Natural killer cell (primary cell): ENCODE data around the gene CLEC11A. TPM values are rescaled to one million over a fixed set of nuclear protein-coding genes. Genes with fewer than 3 reads are reported as not detected.

ENCODE experiments used
- ATAC-seq, 3 donors: fragments of 150-1000 bp in 2 of 3; fragments of 200-7000 bp in 1 of 3; cut with Tn5 transposase; 1 replicate in 1 of 3; 2 replicates in 2 of 3; pipeline ENCODE4 v1.10.0; 2021; ENCODE audit warnings: mild to moderate bottlenecking in 2 of 3, moderate library complexity in 2 of 3
- DNase-seq, 2 donors: peaks; one replicate each; pipeline versions ENCODE4 v3.0.0 to v3.0.0-alpha.2; 2013 to 2021; ENCODE audit warnings: mixed read lengths in 1 of 2
- H3K27ac ChIP-seq: one replicate; pipeline ENCODE4 v1.5.1; 2013; ENCODE audit warnings: mild to moderate bottlenecking, low read length
- H3K27me3 ChIP-seq: one replicate; pipeline ENCODE4 v1.6.1; 2013; ENCODE audit warnings: low read length; ENCODE audit not compliant: control insufficient read depth, insufficient read depth
- H3K36me3 ChIP-seq: one replicate; pipeline ENCODE4 v1.6.1; 2013; ENCODE audit warnings: low read length; ENCODE audit not compliant: control insufficient read depth, insufficient read depth
- H3K4me1 ChIP-seq: one replicate; pipeline ENCODE4 v1.6.1; 2013; ENCODE audit warnings: low read length; ENCODE audit not compliant: control insufficient read depth, insufficient read depth
- H3K4me3 ChIP-seq: one replicate; pipeline ENCODE4 v1.5.1; 2013; ENCODE audit warnings: low read length
- H3K9me3 ChIP-seq: one replicate; pipeline ENCODE4 v1.6.1; 2013; ENCODE audit warnings: low read length; ENCODE audit not compliant: control insufficient read depth, insufficient read depth
- H3K27ac Mint-ChIP-seq, 2 donors: one replicate each; pipeline ENCODE4 v1.8.0; 2022; ENCODE audit warnings: mild to moderate bottlenecking in 2 of 2, mixed read lengths in 2 of 2, moderate library complexity in 1 of 2
- H3K27me3 Mint-ChIP-seq, 2 donors: one replicate each; pipeline ENCODE4 v1.8.0; 2022; ENCODE audit warnings: low read depth in 2 of 2, mixed read lengths in 2 of 2
- H3K36me3 Mint-ChIP-seq: one replicate; pipeline ENCODE4 v1.8.0; 2022; ENCODE audit warnings: mixed read lengths
- H3K4me1 Mint-ChIP-seq, 2 donors: one replicate each; pipeline ENCODE4 v1.8.0; 2022; ENCODE audit warnings: mixed read lengths in 2 of 2
- H3K4me3 Mint-ChIP-seq: one replicate; pipeline ENCODE4 v1.8.0; 2022; ENCODE audit warnings: mild to moderate bottlenecking, moderate library complexity, mixed read lengths
- H3K9me3 Mint-ChIP-seq, 2 donors: one replicate each; pipeline ENCODE4 v1.8.0; 2022; ENCODE audit warnings: mixed read lengths in 2 of 2
- CTCF ChIP-seq: fragments of 200-600 bp; IDR thresholded peaks from one replicate; pipeline ENCODE4 v1.8.0; 2022; ENCODE audit warnings: antibody characterized with exemption
- WGBS: methylation state at CpG from one replicate; pipeline ENCODE4 v1.1.7; 2013; ENCODE audit warnings: missing lambda C conversion rate; ENCODE audit not compliant: insufficient coverage; 5-methylcytosine and 5-hydroxymethylcytosine counted together
- intact Hi-C: fragments of 100-400 bp; cut with micrococcal nuclease; formaldehyde crosslinking; loops from one replicate; pipeline ENCODE4 v1.14.2; 2022
- total RNA-seq, 4 donors: library from RNA; stranded (reverse); fragments of 120-200 nt in 1 of 4; gene quantifications; one replicate each; pipeline versions ENCODE4 v1.2.3 to v1.2.4, GENCODE V29; 2013 to 2022

The CLEC11A gene
- total RNA-seq, 3 donors from 2014 or later (not counting 1 experiment from before 2014, with no cell fraction given), result 2.3 to 4.0 (median 3.3) TPM

- H3K4me3 ChIP-seq, result no peak overlapping the region
- Mint-ChIP-seq H3K27me3 (peaks cover 29 to 41% of the 10 kb centered on the region in 2 donors), H3K36me3 (no peaks in the 10 kb centered on the region), H3K4me1 (peaks cover 0 to 43% of the 10 kb centered on the region in 2 donors), H3K27ac (peak overlapping the region in 1 of 2 donors; percentile 63), H3K9me3 (no peaks in the 10 kb centered on the region), H3K4me3 (peak overlapping the region; percentile 63)
- ATAC-seq, result no peak
- no peaks in the 10 kb centered on the region for H3K9me3 ChIP-seq
- H3K27me3 ChIP-seq, result peaks cover 21% of the 10 kb centered on the region
- H3K4me1 ChIP-seq, result peaks cover 35% of the 10 kb centered on the region
- no peak overlapping the region for H3K27ac ChIP-seq
- 74% methylated on average over 21 of the region's 21 CpGs for WGBS
- intact Hi-C loops, result loop anchor here (10.0 kb wide), 1 partner anchor 84 kb away; no protein-coding TSS in a partner anchor
- DNase-seq, result no peak
- no peak for TF ChIP-seq CTCF
- no peaks in the 10 kb centered on the region for H3K36me3 ChIP-seq
These were observed 2.8 kb upstream of the CLEC11A start for GRCh38 chr19:50720181-50720920.

GRCh38 chr19:50720921-50721381 lies 2.2 kb upstream of the CLEC11A start:
- H3K9me3 Mint-ChIP-seq, result no peaks in the 10 kb centered on the region
- H3K4me1 Mint-ChIP-seq, result peaks cover 0 to 49% of the 10 kb centered on the region in 2 donors
- peaks cover 24% of the 10 kb centered on the region for H3K27me3 ChIP-seq
- ATAC-seq, result no peak
- 39% methylated on average over 8 of the region's 8 CpGs for WGBS
- no peaks in the 10 kb centered on the region for H3K36me3 Mint-ChIP-seq
- peaks cover 23 to 41% of the 10 kb centered on the region in 2 donors for H3K27me3 Mint-ChIP-seq
- no peaks in the 10 kb centered on the region for H3K36me3 ChIP-seq
- peak overlapping the region; percentile 63 for H3K4me3 Mint-ChIP-seq
- intact Hi-C loops, result loop anchor here (10.0 kb wide), 1 partner anchor 84 kb away; no protein-coding TSS in a partner anchor
- no peak overlapping the region for H3K27ac Mint-ChIP-seq
- H3K9me3 ChIP-seq, result no peaks in the 10 kb centered on the region
- TF ChIP-seq CTCF, result no peak
- H3K27ac ChIP-seq, result no peak overlapping the region
- DNase-seq, result no peak
- H3K4me3 ChIP-seq, result no peak overlapping the region
- H3K4me1 ChIP-seq, result peaks cover 41% of the 10 kb centered on the region

- Histone ChIP-seq H3K4me1 (peaks cover 47% of the 10 kb centered on the region), H3K9me3 (no peaks in the 10 kb centered on the region), H3K27ac (no peak overlapping the region), H3K36me3 (no peaks in the 10 kb centered on the region), H3K4me3 (no peak overlapping the region), H3K27me3 (peaks cover 27% of the 10 kb centered on the region)
- DNase-seq, result no peak
- H3K4me3 Mint-ChIP-seq, result peak overlapping the region; percentile 13
- H3K27ac Mint-ChIP-seq, result no peak overlapping the region
- no peak for ATAC-seq
- H3K9me3 Mint-ChIP-seq, result no peaks in the 10 kb centered on the region
- H3K36me3 Mint-ChIP-seq, result no peaks in the 10 kb centered on the region
- WGBS, result 89% methylated on average over 10 of the region's 10 CpGs
- peaks cover 19 to 37% of the 10 kb centered on the region in 2 donors for H3K27me3 Mint-ChIP-seq
- intact Hi-C loops, result loop anchor here (10.0 kb wide), 1 partner anchor 83 kb away; no protein-coding TSS in a partner anchor
- peaks cover 0 to 54% of the 10 kb centered on the region in 2 donors for H3K4me1 Mint-ChIP-seq
- TF ChIP-seq CTCF, result no peak
These were observed 1.6 kb upstream of the CLEC11A start for GRCh38 chr19:50721441-50722137.
